ENCODE measurements around the gene TNF. TPM values are rescaled to one million over a fixed set of nuclear protein-coding genes. Genes with fewer than 3 reads are reported as not detected.

The TNF gene
- total RNA-seq, 3 donors from 2014 or later (not counting 1 experiment from before 2014, with no cell fraction given) = 24.2 to 60.8 (median 46.9) TPM

GRCh38 chr6:31610968-31611367 is 35.6 kb downstream of the TNF start:
- no peak overlapping the region for H3K4me3 ChIP-seq (ENCODE audit: low read length)
- no peaks in the 10 kb centered on the region for H3K36me3 Mint-ChIP-seq
- no peaks in the 10 kb centered on the region for H3K9me3 Mint-ChIP-seq
- 95% methylated on average over 4 of the region's 4 CpGs for WGBS (ENCODE audit: insufficient coverage)
- peaks cover 10% of the 10 kb centered on the region for H3K4me1 ChIP-seq (ENCODE audit: control insufficient read depth, insufficient read depth, low read length)
- H3K9me3 ChIP-seq (ENCODE audit: control insufficient read depth, insufficient read depth, low read length) = no peaks in the 10 kb centered on the region
- no peak overlapping the region for H3K27ac ChIP-seq (ENCODE audit: low read length)
- ATAC-seq = no peak
- no peaks in the 10 kb centered on the region for H3K36me3 ChIP-seq (ENCODE audit: control insufficient read depth, insufficient read depth, low read length)
- H3K27ac Mint-ChIP-seq = no peak overlapping the region
- no peaks in the 10 kb centered on the region for H3K27me3 ChIP-seq (ENCODE audit: control insufficient read depth, insufficient read depth, low read length)
- no peak overlapping the region for H3K4me3 Mint-ChIP-seq
- TF ChIP-seq, protein P1, sequence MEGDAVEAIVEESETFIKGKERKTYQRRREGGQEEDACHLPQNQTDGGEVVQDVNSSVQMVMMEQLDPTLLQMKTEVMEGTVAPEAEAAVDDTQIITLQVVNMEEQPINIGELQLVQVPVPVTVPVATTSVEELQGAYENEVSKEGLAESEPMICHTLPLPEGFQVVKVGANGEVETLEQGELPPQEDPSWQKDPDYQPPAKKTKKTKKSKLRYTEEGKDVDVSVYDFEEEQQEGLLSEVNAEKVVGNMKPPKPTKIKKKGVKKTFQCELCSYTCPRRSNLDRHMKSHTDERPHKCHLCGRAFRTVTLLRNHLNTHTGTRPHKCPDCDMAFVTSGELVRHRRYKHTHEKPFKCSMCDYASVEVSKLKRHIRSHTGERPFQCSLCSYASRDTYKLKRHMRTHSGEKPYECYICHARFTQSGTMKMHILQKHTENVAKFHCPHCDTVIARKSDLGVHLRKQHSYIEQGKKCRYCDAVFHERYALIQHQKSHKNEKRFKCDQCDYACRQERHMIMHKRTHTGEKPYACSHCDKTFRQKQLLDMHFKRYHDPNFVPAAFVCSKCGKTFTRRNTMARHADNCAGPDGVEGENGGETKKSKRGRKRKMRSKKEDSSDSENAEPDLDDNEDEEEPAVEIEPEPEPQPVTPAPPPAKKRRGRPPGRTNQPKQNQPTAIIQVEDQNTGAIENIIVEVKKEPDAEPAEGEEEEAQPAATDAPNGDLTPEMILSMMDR (IDR thresholded peaks at IDR 0.05) = no peak
- H3K4me1 Mint-ChIP-seq = no peaks in the 10 kb centered on the region
- no peaks in the 10 kb centered on the region for H3K27me3 Mint-ChIP-seq (ENCODE audit: low read depth in 2 of 2)
- intact Hi-C loops (cut with micrococcal nuclease) = no loop called here
- DNase-seq = no peak

DNA sequence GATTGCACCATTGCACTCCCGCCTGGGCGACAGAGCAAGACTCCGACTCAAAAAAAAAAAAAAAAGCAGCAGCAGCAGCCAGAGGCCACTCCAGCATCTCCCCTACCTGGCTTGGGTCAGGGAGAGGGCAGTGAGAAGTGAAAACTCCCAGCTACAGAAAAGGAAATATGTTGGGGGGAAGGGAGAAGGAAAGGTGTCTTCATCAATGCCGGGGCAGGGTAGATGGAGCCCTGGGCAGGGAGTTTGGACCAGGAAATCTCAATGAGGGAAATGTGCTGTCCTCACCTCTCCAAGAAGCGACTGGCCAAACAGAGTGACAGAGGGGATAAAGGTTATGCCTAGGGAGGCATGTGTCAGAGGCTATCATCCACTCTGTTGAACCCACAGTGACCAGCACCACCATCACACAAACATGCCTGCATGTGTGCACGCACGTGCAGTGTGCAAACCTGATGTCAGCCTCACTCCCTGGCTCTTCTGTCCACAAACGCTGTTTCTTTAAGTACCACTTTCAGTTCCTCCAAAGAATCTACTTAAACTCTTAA is 38.8 kb downstream of the TNF start:
- Mint-ChIP-seq H3K4me3 (no peak overlapping the region), H3K36me3 (no peaks in the 10 kb centered on the region), H3K4me1 (no peaks in the 10 kb centered on the region), H3K27ac (no peak overlapping the region), H3K9me3 (no peaks in the 10 kb centered on the region), H3K27me3 (ENCODE audit: low read depth in 2 of 2) (no peaks in the 10 kb centered on the region)
- DNase-seq (no peak), ATAC-seq (no peak)
- H3K4me3 ChIP-seq (ENCODE audit: low read length) = no peak overlapping the region
- H3K9me3 ChIP-seq (ENCODE audit: control insufficient read depth, insufficient read depth, low read length) = no peaks in the 10 kb centered on the region
- TF ChIP-seq, protein P1 (IDR thresholded peaks at IDR 0.05) = no peak
- intact Hi-C loops (cut with micrococcal nuclease) = no loop called here
- H3K36me3 ChIP-seq (ENCODE audit: control insufficient read depth, insufficient read depth, low read length) = no peaks in the 10 kb centered on the region
- no peaks in the 10 kb centered on the region for H3K27me3 ChIP-seq (ENCODE audit: control insufficient read depth, insufficient read depth, low read length)
- H3K4me1 ChIP-seq (ENCODE audit: control insufficient read depth, insufficient read depth, low read length) = peaks cover 14% of the 10 kb centered on the region
- no peak overlapping the region for H3K27ac ChIP-seq (ENCODE audit: low read length)
- 76% methylated on average over 5 of the region's 8 CpGs for WGBS (ENCODE audit: insufficient coverage)

- H3K9me3 ChIP-seq (ENCODE audit: control insufficient read depth, insufficient read depth, low read length) = no peaks in the 10 kb centered on the region
- WGBS (ENCODE audit: insufficient coverage) = 32% methylated on average over 5 of the region's 6 CpGs
- TF ChIP-seq, protein P1 (IDR thresholded peaks at IDR 0.05) = no peak
- no peaks in the 10 kb centered on the region for H3K27me3 ChIP-seq (ENCODE audit: control insufficient read depth, insufficient read depth, low read length)
- DNase-seq (no peak), ATAC-seq (no peak)
- H3K27ac ChIP-seq (ENCODE audit: low read length) = no peak within 1 kb of the TSS
- Mint-ChIP-seq H3K36me3 (no peaks in the 10 kb centered on the region), H3K27ac (no peak within 1 kb of the TSS), H3K4me3 (no peak within 1 kb of the TSS), H3K27me3 (ENCODE audit: low read depth in 2 of 2) (no peaks in the 10 kb centered on the region), H3K9me3 (no peaks in the 10 kb centered on the region), H3K4me1 (peaks cover 0 to under 1% of the 10 kb centered on the region in 2 donors)
- H3K36me3 ChIP-seq (ENCODE audit: control insufficient read depth, insufficient read depth, low read length) = no peaks in the 10 kb centered on the region
- H3K4me1 ChIP-seq (ENCODE audit: control insufficient read depth, insufficient read depth, low read length) = peaks cover 17% of the 10 kb centered on the region
- no peak within 1 kb of the TSS for H3K4me3 ChIP-seq (ENCODE audit: low read length)
- intact Hi-C loops (cut with micrococcal nuclease) = no loop called here
Measured at GRCh38 chr6:31614684-31615578, 39.6 kb downstream of the TNF start, which contains the start of gene AIF1. Gene AIF1 (plus strand): TSS chr6:31615234. CDS start chr6:31615330, 96 bp downstream.
